ENCODE results near the gene NOTO. TPM values are rescaled to one million over a fixed set of nuclear protein-coding genes. Genes with fewer than 3 reads are reported as not detected.

The NOTO gene
- total and polyA plus RNA-seq, 2 of the 8 experiments (the other 6 are each of a cell fraction or from before 2014, with no cell fraction given): 0.33 to 0.54 TPM

DNA sequence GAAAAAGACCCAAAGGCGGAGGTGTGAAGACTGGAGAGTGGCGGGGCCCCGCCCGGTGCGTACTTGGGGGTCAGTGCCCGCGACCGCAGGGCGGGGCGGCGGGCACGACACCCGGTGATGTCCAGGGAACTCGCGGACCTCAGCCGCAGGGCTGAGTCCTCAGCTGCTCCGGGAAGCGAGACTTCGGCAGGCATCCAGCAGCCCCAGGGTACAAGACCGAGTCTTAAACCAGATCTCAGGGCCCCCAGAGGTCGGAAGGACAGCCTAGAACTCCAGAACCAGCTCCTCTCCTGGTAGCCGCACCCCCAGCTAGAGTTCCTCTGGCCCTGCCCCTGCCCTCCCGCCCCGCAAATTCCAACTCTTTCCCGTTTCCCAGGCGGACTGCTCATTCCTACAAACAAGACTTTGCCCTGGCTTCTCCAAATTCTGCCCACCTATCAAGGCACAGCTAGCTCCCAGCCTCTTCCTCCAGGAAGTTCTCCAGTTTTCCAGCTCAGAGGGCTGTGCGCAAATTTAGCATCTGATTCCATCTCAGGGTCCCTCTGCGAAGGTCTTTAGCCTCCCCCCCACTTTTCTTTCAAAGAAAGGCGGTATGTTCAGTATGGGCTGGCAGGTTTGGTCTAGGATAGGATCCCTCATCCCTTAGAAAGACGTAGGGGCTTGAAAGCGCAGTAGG lies 26.0 kb upstream of the NOTO start (continued):
- TF ChIP-seq, protein P1, sequence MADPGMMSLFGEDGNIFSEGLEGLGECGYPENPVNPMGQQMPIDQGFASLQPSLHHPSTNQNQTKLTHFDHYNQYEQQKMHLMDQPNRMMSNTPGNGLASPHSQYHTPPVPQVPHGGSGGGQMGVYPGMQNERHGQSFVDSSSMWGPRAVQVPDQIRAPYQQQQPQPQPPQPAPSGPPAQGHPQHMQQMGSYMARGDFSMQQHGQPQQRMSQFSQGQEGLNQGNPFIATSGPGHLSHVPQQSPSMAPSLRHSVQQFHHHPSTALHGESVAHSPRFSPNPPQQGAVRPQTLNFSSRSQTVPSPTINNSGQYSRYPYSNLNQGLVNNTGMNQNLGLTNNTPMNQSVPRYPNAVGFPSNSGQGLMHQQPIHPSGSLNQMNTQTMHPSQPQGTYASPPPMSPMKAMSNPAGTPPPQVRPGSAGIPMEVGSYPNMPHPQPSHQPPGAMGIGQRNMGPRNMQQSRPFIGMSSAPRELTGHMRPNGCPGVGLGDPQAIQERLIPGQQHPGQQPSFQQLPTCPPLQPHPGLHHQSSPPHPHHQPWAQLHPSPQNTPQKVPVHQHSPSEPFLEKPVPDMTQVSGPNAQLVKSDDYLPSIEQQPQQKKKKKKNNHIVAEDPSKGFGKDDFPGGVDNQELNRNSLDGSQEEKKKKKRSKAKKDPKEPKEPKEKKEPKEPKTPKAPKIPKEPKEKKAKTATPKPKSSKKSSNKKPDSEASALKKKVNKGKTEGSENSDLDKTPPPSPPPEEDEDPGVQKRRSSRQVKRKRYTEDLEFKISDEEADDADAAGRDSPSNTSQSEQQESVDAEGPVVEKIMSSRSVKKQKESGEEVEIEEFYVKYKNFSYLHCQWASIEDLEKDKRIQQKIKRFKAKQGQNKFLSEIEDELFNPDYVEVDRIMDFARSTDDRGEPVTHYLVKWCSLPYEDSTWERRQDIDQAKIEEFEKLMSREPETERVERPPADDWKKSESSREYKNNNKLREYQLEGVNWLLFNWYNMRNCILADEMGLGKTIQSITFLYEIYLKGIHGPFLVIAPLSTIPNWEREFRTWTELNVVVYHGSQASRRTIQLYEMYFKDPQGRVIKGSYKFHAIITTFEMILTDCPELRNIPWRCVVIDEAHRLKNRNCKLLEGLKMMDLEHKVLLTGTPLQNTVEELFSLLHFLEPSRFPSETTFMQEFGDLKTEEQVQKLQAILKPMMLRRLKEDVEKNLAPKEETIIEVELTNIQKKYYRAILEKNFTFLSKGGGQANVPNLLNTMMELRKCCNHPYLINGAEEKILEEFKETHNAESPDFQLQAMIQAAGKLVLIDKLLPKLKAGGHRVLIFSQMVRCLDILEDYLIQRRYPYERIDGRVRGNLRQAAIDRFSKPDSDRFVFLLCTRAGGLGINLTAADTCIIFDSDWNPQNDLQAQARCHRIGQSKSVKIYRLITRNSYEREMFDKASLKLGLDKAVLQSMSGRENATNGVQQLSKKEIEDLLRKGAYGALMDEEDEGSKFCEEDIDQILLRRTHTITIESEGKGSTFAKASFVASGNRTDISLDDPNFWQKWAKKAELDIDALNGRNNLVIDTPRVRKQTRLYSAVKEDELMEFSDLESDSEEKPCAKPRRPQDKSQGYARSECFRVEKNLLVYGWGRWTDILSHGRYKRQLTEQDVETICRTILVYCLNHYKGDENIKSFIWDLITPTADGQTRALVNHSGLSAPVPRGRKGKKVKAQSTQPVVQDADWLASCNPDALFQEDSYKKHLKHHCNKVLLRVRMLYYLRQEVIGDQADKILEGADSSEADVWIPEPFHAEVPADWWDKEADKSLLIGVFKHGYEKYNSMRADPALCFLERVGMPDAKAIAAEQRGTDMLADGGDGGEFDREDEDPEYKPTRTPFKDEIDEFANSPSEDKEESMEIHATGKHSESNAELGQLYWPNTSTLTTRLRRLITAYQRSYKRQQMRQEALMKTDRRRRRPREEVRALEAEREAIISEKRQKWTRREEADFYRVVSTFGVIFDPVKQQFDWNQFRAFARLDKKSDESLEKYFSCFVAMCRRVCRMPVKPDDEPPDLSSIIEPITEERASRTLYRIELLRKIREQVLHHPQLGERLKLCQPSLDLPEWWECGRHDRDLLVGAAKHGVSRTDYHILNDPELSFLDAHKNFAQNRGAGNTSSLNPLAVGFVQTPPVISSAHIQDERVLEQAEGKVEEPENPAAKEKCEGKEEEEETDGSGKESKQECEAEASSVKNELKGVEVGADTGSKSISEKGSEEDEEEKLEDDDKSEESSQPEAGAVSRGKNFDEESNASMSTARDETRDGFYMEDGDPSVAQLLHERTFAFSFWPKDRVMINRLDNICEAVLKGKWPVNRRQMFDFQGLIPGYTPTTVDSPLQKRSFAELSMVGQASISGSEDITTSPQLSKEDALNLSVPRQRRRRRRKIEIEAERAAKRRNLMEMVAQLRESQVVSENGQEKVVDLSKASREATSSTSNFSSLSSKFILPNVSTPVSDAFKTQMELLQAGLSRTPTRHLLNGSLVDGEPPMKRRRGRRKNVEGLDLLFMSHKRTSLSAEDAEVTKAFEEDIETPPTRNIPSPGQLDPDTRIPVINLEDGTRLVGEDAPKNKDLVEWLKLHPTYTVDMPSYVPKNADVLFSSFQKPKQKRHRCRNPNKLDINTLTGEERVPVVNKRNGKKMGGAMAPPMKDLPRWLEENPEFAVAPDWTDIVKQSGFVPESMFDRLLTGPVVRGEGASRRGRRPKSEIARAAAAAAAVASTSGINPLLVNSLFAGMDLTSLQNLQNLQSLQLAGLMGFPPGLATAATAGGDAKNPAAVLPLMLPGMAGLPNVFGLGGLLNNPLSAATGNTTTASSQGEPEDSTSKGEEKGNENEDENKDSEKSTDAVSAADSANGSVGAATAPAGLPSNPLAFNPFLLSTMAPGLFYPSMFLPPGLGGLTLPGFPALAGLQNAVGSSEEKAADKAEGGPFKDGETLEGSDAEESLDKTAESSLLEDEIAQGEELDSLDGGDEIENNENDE (IDR thresholded peaks at IDR 0.05; ENCODE audit: insufficient replicate concordance, low read length): no peak
- TF ChIP-seq GABPA (IDR thresholded peaks at IDR 0.05; ENCODE audit: borderline replicate concordance, insufficient read depth, low read length) (no peak), RXRA (IDR thresholded peaks at IDR 0.05; ENCODE audit: insufficient read depth, low read depth, low read length) (no peak), POU5F1 (IDR thresholded peaks at IDR 0.05; ENCODE audit: low read depth, low read length) (no peak), SUZ12 (IDR thresholded peaks at IDR 0.05; ENCODE audit: low read length) (peak; percentile 77), YY1 (IDR thresholded peaks at IDR 0.05; ENCODE audit: low read depth, low read length) (no peak), JUND (IDR thresholded peaks at IDR 0.05; ENCODE audit: low read length) (no peak), SRF (IDR thresholded peaks at IDR 0.05; ENCODE audit: low read depth, low read length) (no peak), SP2 (IDR thresholded peaks at IDR 0.05; ENCODE audit: low read length) (no peak), NRF1 (IDR thresholded peaks at IDR 0.05; ENCODE audit: low read depth, low read length) (no peak)
- TF ChIP-seq, protein P2, sequence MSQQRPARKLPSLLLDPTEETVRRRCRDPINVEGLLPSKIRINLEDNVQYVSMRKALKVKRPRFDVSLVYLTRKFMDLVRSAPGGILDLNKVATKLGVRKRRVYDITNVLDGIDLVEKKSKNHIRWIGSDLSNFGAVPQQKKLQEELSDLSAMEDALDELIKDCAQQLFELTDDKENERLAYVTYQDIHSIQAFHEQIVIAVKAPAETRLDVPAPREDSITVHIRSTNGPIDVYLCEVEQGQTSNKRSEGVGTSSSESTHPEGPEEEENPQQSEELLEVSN (IDR thresholded peaks at IDR 0.05): no peak

Measured in H1 (cell line).